ENCODE results near the gene RNGTT.

Gene RNGTT

GRCh38 chr6:88577461-88577860 is 386.0 kb downstream of the RNGTT start:
- DNase-seq = no peak

- DNase-seq = no peak
Measured at GRCh38 chr6:88575536-88575935, 387.9 kb downstream of the RNGTT start.

GRCh38 chr6:88574651-88575050 is 388.8 kb downstream of the RNGTT start:
- DNase-seq = no peak

GRCh38 chr6:88574031-88574430 is 389.4 kb downstream of the RNGTT start:
- no peak for DNase-seq

DNA sequence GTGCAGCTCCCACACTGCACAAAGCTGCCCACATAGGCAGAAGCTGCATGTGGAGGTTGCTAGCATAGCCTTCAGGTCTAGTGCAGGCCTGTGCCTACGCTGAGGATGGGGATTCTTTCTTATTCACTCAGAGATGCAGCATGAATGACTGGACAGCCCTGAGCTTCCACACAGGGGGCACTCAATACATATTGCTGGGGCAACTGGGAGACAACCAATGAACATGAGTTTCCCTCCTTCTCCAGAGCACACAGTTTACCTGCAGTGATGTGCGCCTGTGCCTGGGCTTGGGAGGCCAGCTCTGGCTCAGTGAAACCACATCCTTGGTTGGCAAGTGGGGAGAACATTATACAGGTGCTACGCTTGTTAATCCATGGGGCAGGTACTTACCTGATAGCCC is 389.9 kb downstream of the RNGTT start:
- DNase-seq = no peak

DNA sequence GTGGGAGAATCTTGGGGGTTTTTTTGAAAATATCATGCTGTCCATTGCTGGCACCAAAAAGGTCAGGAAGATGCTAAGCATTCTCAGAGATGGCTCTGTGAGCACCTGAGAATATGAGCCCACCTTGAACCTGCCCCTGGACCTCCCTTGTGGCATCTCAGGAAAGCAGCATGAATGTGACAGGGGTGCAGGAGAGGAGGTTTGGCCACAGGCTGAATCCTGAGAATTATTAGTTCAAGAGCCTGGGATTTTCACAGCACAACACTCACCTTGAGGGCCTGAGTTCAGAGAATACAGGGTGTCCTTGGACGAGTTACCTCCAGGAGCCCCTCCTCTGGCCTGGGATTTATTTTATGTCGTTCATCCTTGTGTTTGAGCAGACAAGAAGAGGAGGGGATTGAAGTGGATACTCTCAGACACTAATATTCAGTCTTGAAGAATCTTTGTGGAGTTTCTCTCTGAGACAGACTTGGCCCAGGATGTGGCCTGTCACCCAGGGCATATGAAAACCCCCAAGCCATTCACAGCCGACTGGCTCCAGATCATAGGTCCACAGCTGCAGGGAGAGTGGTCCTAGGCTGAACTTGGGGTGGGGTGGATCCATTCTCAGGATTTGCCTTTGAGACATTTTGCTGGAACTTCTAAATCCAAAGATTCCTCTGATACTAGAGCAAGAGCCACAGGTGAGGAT is 390.8 kb downstream of the RNGTT start:
- no peak for DNase-seq

DNA sequence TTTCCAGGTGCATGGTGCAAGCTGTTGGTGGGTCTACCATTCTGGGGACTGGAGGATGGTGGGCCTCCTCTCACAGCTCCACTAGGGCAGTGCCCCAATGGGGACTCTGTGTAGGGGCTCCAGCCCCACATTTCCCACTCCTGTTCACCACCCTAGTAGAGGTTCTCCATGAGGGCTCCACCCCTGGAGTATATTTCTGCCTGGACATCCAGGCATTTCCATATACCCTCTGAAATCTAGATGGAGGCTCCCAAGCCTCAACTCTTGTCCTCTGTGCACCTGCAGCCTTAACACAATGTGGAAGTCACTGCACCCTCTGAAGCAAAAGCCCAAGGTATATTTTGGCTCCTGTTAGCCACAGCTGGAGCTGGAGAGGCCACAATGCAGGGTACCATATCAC is 393.5 kb downstream of the RNGTT start:
- peak; percentile 2 for DNase-seq

- DNase-seq = no peak
Measured at GRCh38 chr6:88567696-88568095, 395.7 kb downstream of the RNGTT start.

DNA sequence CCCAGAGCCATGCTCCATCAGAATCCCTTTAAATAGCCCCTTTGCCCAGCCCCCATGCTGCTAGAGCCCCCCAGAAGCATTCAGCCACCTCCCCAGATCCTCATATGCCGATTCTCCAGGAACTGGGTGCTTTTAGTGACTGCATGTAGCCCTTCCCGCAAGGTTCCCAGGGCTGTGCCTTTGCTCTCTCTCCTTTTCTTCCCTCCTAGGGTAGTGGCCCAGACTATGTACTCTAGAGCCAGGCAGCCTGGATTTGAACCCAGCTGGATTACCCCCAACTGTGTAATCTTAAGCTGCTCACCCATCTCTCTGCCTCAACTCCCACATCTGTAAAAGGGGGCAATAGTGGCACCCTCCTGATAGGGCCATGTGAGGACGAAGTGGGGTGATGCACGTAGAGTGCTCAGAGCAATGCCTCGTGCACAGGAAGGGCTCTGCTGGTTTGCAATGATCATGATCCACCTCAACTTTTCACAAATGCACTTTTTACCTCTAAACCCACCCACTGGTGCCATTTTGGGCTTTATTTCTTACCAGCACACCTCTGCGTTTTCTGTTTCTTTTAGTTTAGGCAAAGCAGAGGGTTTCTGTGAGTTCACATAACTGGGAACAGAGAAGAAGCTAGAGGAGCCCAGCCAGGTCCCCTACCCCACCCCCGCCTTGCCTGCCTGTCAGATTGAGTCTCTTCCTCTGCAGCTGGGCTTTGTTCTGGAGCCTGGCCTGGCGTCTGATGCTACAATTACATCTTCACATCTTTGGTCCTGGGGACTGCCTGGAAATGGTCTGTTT is 396.5 kb downstream of the RNGTT start:
- DNase-seq = no peak

DNA sequence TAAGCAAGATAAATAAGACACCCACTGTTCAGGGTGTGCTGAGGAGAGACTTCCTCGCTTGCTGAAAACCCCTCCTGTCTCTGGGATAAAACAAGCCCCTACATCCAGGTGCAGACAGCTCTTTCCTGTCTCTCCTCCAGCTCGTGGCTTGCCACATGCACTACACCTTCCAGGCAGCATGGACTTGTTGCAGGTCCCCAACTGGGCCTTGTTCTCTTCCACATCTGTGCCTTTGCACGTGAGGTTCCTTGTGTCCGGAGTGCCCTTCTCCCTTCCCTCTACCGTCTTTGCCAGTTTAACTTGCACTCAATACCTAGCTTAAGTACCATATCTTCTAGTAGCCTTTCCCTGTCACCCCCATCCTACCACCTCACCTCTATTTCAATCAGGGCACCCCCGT is 397.6 kb downstream of the RNGTT start:
- no peak for DNase-seq

DNA sequence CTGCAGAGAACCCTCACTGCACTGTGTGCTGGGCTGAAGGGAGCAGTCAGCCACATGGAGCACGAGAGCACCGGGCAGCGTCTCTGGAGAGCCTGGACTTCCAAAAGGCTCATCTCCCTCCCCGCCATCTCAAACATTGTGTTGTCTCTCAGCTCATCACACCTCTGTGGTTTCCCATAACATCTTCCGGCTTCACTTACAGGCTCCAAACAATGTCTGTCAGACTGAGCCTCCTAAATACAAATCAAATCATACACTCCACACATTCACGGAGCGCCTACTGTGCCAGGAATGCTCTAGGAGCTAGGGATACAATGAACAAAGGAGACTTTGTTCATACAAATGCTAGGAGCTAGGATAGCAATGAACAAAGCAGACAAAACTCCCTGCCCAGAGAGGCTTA is 398.0 kb downstream of the RNGTT start:
- no peak for DNase-seq

- DNase-seq = no peak
Measured at GRCh38 chr6:88563277-88563625, 400.2 kb downstream of the RNGTT start.

GRCh38 chr6:88562353-88563276 is 400.8 kb downstream of the RNGTT start:
- no peak for DNase-seq

GRCh38 chr6:88561954-88562315 is 401.5 kb downstream of the RNGTT start:
- no peak for DNase-seq

DNA sequence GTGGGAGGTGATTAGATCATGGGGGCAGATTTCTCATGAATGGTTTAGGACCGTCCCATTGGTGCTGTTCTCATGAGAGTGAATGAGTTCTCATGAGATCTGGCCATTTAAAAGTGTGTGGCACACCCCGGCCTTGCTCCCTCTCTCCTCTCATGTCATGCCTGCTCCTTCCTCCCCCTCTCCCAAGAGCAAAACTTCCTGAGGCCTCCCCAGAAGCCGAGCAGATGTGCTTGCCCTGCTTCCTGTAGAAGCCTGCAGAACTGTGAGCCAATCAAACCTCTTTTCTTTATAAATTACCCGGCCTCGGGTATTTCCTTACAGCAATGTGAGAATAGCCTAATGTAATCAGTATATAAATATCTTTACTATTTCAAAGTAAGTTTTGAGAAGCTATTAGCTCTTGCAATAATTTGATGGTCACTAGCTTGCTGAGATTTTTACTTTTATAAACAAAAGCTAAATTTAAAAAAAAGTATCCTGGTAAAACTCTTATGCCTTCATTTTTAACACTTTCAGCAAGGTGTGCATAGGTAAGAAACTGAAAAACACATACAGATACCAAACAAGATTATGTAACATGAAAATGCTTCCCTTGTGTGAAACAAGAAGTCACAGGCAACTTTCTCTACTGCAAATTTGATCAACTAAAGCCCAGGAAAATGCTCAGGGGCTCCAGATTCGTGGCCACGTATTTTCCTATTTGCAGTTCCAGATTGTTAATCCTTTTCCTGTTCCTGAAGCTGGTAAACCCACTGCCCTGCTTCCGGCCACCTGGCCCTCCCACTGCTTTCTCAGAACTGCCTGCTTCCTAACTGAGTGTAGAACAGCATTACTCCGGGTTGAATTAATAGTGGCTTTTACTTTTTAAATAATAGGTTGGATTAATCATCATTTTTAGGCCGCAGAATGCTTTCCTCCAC is 402.1 kb downstream of the RNGTT start:
- DNase-seq = no peak

All from DMS53 (cell line).